LNCaP clone FGC (cell line): Measurements from ENCODE around the gene BOK.
"Not testable (repeated sequence)": the region's sequence is repeated elsewhere in the genome, so short reads cannot be mapped to it uniquely, and the experiment has no call there.

ENCODE experiments used
- DNase-seq: peaks from one replicate; pipeline ENCODE4 v3.0.0-alpha.2; 2011; ENCODE audit warnings: low read depth
- H3K4me3 ChIP-seq: 2 replicates; pipeline ENCODE4 v1.5.1; 2011; ENCODE audit warnings: mild to moderate bottlenecking, low read depth, low read length, control low read depth
- CTCF ChIP-seq: IDR thresholded peaks from 2 replicates; pipeline ENCODE4 v1.5.1; 2012; ENCODE audit warnings: mild to moderate bottlenecking; ENCODE audit not compliant: control insufficient read depth, insufficient read depth; ENCODE audit errors: extremely low read depth

Gene BOK

GRCh38 chr2:241569831-241570281 lies 11.3 kb downstream of the BOK start:
- no peak for DNase-seq
- no peak for TF ChIP-seq CTCF
- H3K4me3 ChIP-seq = no peak overlapping the region

GRCh38 chr2:241570961-241571581 lies 12.5 kb downstream of the BOK start:
- no peak overlapping the region for H3K4me3 ChIP-seq
- no peak for DNase-seq
- no peak for TF ChIP-seq CTCF

GRCh38 chr2:241571821-241572620 lies 13.5 kb downstream of the BOK start:
- no peak for TF ChIP-seq CTCF
- no peak for DNase-seq
- no peak overlapping the region for H3K4me3 ChIP-seq

GRCh38 chr2:241572915-241573651 lies 14.5 kb downstream of the BOK start:
- not testable (repeated sequence) for H3K4me3 ChIP-seq, DNase-seq

GRCh38 chr2:241573741-241574140 lies 15.2 kb downstream of the BOK start:
- no peak for TF ChIP-seq CTCF
- no peak for DNase-seq
- no peak overlapping the region for H3K4me3 ChIP-seq

- H3K4me3 ChIP-seq = no peak overlapping the region
- TF ChIP-seq CTCF = no peak
- no peak for DNase-seq
These were observed 16.5 kb downstream of the BOK start for GRCh38 chr2:241574911-241575623.
